Body of pancreas (tissue), 4 donors: ENCODE results near the gene SP6. TPM values are rescaled to one million over a fixed set of nuclear protein-coding genes. Genes with fewer than 3 reads are reported as not detected.
A peak's percentile ranks its signal among the peaks of the same experiment; 100 is the strongest.

Experiments
- ATAC-seq: fragments of 150-250 bp; one replicate; pipeline ENCODE4 v1.9.1; 2016
- DNase-seq, 4 donors: peaks; one replicate each; pipeline ENCODE4 v3.0.0-alpha.2; 2019
- H3K27ac ChIP-seq, 4 donors: fragments of 200-600 bp; sonication (generic); 1 replicate in 3 of 4; 2 replicates in 1 of 4; pipeline versions ENCODE4 v1.5.1 to v1.6.1; 2016 to 2019; ENCODE audit warnings: mild to moderate bottlenecking in 1 of 4, mixed read lengths in 1 of 4, moderate library complexity in 1 of 4
- H3K27me3 ChIP-seq, 2 donors: fragments of 200-600 bp; sonication (generic); one replicate each; pipeline ENCODE4 v1.6.0; 2016; ENCODE audit warnings: mild to moderate bottlenecking in 1 of 2
- H3K36me3 ChIP-seq, 2 donors: fragments of 200-600 bp; sonication (generic); replicated peaks in 1 of 2; 2 replicates each; pipeline ENCODE4 v1.5.1; 2016; ENCODE audit warnings: low read depth in 2 of 2; ENCODE audit not compliant: insufficient read depth in 1 of 2
- H3K4me1 ChIP-seq: fragments of 200-600 bp; sonication (generic); one replicate; pipeline ENCODE4 v1.6.0; 2016
- H3K4me3 ChIP-seq, 2 donors: fragments of 200-600 bp; sonication (generic); 1 replicate in 1 of 2; 2 replicates in 1 of 2; pipeline ENCODE4 v1.5.1; 2016 to 2019
- H3K9me3 ChIP-seq, 3 donors: fragments of 200-600 bp; sonication (generic); 1 replicate in 2 of 3; 2 replicates in 1 of 3; pipeline ENCODE4 v1.5.1; 2016
- CTCF ChIP-seq, 7 experiments: fragments of 450-650 bp in 4 of 7; fragments of 200-600 bp in 3 of 7; sonication (generic) in 3 of 7; IDR thresholded peaks; one replicate each; pipeline ENCODE4 v1.5.1; 2016 to 2019; ENCODE audit warnings: antibody characterized with exemption in 7 of 7
- POLR2A ChIP-seq, 3 donors: fragments of 450-650 bp; IDR thresholded peaks; one replicate each; pipeline ENCODE4 v1.6.1; 2016; ENCODE audit warnings: antibody characterized with exemption in 3 of 3, mild to moderate bottlenecking in 2 of 3
- WGBS, 2 donors: methylation state at CpG; one replicate each; pipeline ENCODE4 v1.1.5; 2017; 5-methylcytosine and 5-hydroxymethylcytosine counted together
- intact Hi-C: fragments of 100-400 bp; cut with DNase I; formaldehyde crosslinking; loops from one replicate; pipeline ENCODE4 v1.15.1; 2023
- total RNA-seq, 2 donors: library from RNA; depleted of rRNA; stranded (reverse); fragments of >200 nt; gene quantifications; one replicate each; pipeline ENCODE4 v1.1.0, GENCODE V29; 2016

Gene SP6
- total RNA-seq, 2 donors from 2014 or later = 0.26 to 0.99 TPM

GRCh38 chr17:47896672-47897490, 45.9 kb upstream of the SP6 start:
- WGBS, 2 donors = 1 to 3% methylated on average over 14 to 22 of the region's 22 CpGs
- ATAC-seq (no peak), DNase-seq (no peak)
- Histone ChIP-seq H3K27ac (peak overlapping the region; percentile 97 to 100 (median 98)), H3K4me3 (peak overlapping the region; percentile 42 to 58), H3K9me3 (no peaks in the 10 kb centered on the region), H3K4me1 (peaks cover 17% of the 10 kb centered on the region), H3K27me3 (no peaks in the 10 kb centered on the region), H3K36me3 (no peaks in the 10 kb centered on the region)
- no peak for TF ChIP-seq POLR2A (IDR thresholded peaks at IDR 0.05)
- no peak for TF ChIP-seq CTCF (IDR thresholded peaks at IDR 0.05)
- intact Hi-C loops = loop anchor here (10.0 kb wide), 1 partner anchor 88 kb away; no protein-coding TSS in a partner anchor

- peak; percentile 94 for ATAC-seq
- intact Hi-C loops = loop anchor here (10.0 kb wide), 1 partner anchor 89 kb away; no protein-coding TSS in a partner anchor
- peak; percentile 100 for DNase-seq
- Histone ChIP-seq H3K4me3 (peak within 1 kb of the TSS; percentile 42 to 58), H3K27me3 (no peaks in the 10 kb centered on the region), H3K9me3 (no peaks in the 10 kb centered on the region), H3K4me1 (peaks cover 17% of the 10 kb centered on the region), H3K36me3 (no peaks in the 10 kb centered on the region), H3K27ac (peak within 1 kb of the TSS; percentile 97 to 100 (median 98))
- WGBS, 2 donors = 0% methylated on average over 9 to 67 of the region's 70 CpGs
- TF ChIP-seq POLR2A (IDR thresholded peaks at IDR 0.05) = peak; percentile 59 to 81 (median 68)
- TF ChIP-seq CTCF (IDR thresholded peaks at IDR 0.05) = peak in 3 of 7 experiments; percentile 6 to 21 (median 12)
Measured at GRCh38 chr17:47895856-47896671, 45.1 kb upstream of the SP6 start, which contains the start of gene SP2. SP2 (plus strand) TSS chr17:47896236; CDS start chr17:47896287, 51 bp downstream.

GRCh38 chr17:47895347-47895855, 44.4 kb upstream of the SP6 start:
- Histone ChIP-seq H3K4me1 (peaks cover 17% of the 10 kb centered on the region), H3K36me3 (no peaks in the 10 kb centered on the region), H3K27me3 (no peaks in the 10 kb centered on the region), H3K4me3 (peak overlapping the region; percentile 20 to 56), H3K27ac (peak overlapping the region; percentile 75 to 99 (median 85)), H3K9me3 (no peaks in the 10 kb centered on the region)
- TF ChIP-seq POLR2A (IDR thresholded peaks at IDR 0.05) = peak; percentile 67 to 93 (median 93)
- TF ChIP-seq CTCF (IDR thresholded peaks at IDR 0.05) = no peak
- ATAC-seq (no peak), DNase-seq (peak; percentile 25 to 44 (median 32))
- intact Hi-C loops = loop anchor here (10.0 kb wide), 1 partner anchor 89 kb away; no protein-coding TSS in a partner anchor
- WGBS, 2 donors = 0 to 1% methylated on average over 7 to 25 of the region's 25 CpGs

- no peaks in the 10 kb centered on the region for H3K36me3 ChIP-seq
- peak overlapping the region; percentile 20 to 56 for H3K4me3 ChIP-seq
- DNase-seq (no peak), ATAC-seq (no peak)
- TF ChIP-seq POLR2A (IDR thresholded peaks at IDR 0.05) (no peak), CTCF (IDR thresholded peaks at IDR 0.05) (no peak)
- intact Hi-C loops = loop anchor here (10.0 kb wide), 1 partner anchor 90 kb away; no protein-coding TSS in a partner anchor
- H3K27ac ChIP-seq = peak overlapping the region; percentile 75 to 99 (median 85)
- whole genome bisulfite sequencing, 2 donors = 20 to 24% methylated on average over 11 of the region's 11 CpGs
- peaks cover 17% of the 10 kb centered on the region for H3K4me1 ChIP-seq
- no peaks in the 10 kb centered on the region for H3K27me3 ChIP-seq
- H3K9me3 ChIP-seq = no peaks in the 10 kb centered on the region
Measured at GRCh38 chr17:47894498-47895346, 43.8 kb upstream of the SP6 start.
